Astrocyte (in vitro differentiated cells and primary cell): ENCODE data around the gene UGCG.

Experiments used
- EZH2 ChIP-seq: IDR thresholded peaks from 2 replicates; pipeline ENCODE4 v1.6.1; 2012; ENCODE audit warnings: mild to moderate bottlenecking, low read length, inconsistent platforms; ENCODE audit not compliant: insufficient read depth
- TF ChIP-seq, protein P1 (sequence below): IDR thresholded peaks from 2 replicates; pipeline ENCODE4 v1.5.1; 2011; ENCODE audit warnings: low read depth, mild to moderate bottlenecking, inconsistent platforms, low read length, moderate library complexity; ENCODE audit not compliant: insufficient read depth

DNA sequence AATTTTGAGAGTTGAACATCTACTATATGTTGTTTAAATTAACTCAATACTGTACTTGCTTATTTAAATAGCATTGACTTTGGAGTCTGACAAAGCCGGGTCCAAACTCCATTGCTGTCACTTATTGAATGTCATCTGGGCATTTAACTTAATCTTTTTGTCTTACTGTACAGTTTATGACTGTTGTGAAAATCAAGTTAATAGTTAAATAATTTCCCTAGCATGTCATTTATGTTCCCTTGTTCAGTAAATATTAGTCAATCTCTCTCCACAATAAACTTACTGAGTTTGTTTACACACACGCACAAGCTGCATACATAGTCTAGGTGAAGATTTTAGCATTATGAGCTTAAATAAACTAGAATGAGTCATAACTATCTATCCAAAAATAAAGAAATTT lies 6.3 kb upstream of the UGCG start:
- TF ChIP-seq, protein P1, sequence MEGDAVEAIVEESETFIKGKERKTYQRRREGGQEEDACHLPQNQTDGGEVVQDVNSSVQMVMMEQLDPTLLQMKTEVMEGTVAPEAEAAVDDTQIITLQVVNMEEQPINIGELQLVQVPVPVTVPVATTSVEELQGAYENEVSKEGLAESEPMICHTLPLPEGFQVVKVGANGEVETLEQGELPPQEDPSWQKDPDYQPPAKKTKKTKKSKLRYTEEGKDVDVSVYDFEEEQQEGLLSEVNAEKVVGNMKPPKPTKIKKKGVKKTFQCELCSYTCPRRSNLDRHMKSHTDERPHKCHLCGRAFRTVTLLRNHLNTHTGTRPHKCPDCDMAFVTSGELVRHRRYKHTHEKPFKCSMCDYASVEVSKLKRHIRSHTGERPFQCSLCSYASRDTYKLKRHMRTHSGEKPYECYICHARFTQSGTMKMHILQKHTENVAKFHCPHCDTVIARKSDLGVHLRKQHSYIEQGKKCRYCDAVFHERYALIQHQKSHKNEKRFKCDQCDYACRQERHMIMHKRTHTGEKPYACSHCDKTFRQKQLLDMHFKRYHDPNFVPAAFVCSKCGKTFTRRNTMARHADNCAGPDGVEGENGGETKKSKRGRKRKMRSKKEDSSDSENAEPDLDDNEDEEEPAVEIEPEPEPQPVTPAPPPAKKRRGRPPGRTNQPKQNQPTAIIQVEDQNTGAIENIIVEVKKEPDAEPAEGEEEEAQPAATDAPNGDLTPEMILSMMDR = no peak
- no peak for TF ChIP-seq EZH2
